GM19468 (cell line): ENCODE results near the gene TPP1.

Source experiments
- ATAC-seq: cut with Tn5 transposase; IDR thresholded peaks from one replicate; pipeline ENCODE4 v1.9.1; 2021; ENCODE audit warnings: mild to moderate bottlenecking, moderate library complexity, moderate number of reproducible peaks; ENCODE audit not compliant: unreplicated experiment; ENCODE audit errors: extremely low read depth

Gene TPP1

DNA sequence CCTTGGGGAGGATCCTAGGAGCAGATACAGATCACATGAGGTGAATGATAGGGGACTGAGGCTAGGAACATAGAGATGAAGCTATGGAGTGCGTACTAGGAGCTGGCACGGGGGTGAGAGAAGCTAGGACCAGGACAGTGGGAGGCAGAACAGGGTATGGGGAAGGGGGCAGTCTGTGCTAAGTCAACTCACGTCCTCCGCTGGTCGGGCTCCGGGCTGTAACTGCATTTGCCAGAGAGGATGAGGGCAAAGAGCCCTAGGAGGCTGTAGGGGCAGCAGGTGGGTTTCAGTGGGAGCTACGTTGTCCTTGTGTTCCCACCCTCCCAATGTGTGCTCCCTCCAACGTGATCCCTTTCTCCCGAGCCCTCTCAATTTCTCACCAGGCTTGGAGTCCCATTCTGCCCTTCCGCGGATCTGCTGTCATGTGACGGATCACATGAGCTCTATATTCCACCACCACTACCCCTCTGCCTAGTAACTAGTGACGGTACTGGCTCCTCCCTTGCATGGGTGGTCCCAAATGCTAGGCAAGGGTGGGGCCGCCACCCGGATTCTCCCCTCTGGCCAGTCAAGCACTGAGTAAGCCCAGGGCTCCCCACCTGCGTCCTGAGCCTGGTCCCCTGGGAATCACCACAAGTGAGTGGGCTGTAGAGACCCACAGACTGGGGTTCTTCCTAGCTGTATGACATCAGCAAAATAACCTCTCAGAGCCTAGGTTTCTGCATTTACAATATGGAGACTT is at the start of gene TPP1:
TSS of gene TPP1 (minus strand) at position 419 of the 742 bp plus-strand sequence. CDS start at position 397, 22 bp downstream.
- ATAC-seq, result peak; percentile 99

- no peak for ATAC-seq
Measured at GRCh38 chr11:6667733-6668374, 48.6 kb upstream of the TPP1 start.

- ATAC-seq, result no peak
Measured at GRCh38 chr11:6666302-6667183, 47.3 kb upstream of the TPP1 start.

- ATAC-seq, result no peak
Measured at GRCh38 chr11:6664551-6664950, 45.3 kb upstream of the TPP1 start.

- ATAC-seq, result no peak
Measured at GRCh38 chr11:6663794-6664469, 44.7 kb upstream of the TPP1 start.

GRCh38 chr11:6660712-6661111 is 41.5 kb upstream of the TPP1 start:
- no peak for ATAC-seq

GRCh38 chr11:6658647-6659046 is 39.4 kb upstream of the TPP1 start:
- ATAC-seq, result no peak

DNA sequence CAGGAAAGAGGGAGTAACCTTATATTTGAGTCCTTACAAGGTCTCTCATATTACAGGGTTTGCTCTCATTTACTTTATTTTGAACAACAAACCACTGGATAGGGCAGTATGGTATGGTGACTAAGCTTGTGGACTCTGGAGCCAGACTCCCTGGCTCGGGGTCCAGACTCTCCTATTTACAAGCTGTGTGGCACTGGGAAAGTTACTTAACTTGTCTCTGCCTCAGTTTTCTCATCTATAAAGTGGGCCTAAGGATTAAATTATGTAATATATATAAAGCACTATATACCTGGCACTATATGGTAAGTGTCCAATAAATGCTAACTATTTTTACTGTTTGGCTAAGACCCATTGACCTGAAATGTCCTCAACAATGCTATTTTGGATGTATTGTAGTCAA is 38.1 kb upstream of the TPP1 start:
- no peak for ATAC-seq

GRCh38 chr11:6656936-6657335 is 37.7 kb upstream of the TPP1 start:
- ATAC-seq, result no peak

DNA sequence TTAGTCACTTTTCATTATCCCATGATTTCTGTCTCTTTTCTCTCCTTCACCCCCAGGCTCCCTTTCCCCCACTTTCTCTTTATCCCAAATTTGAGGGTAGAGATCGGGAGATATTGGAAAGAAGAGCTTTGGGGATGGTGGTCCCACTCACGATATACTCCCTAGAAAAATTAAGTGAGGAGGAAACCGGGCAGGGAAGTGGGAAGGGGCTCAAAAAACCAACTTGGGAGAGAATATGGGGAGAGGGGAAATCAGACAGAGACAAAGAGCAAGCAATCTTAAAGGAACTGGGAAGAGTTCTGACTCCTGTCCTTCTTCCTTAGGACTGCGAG is 37.3 kb upstream of the TPP1 start:
- ATAC-seq, result no peak

DNA sequence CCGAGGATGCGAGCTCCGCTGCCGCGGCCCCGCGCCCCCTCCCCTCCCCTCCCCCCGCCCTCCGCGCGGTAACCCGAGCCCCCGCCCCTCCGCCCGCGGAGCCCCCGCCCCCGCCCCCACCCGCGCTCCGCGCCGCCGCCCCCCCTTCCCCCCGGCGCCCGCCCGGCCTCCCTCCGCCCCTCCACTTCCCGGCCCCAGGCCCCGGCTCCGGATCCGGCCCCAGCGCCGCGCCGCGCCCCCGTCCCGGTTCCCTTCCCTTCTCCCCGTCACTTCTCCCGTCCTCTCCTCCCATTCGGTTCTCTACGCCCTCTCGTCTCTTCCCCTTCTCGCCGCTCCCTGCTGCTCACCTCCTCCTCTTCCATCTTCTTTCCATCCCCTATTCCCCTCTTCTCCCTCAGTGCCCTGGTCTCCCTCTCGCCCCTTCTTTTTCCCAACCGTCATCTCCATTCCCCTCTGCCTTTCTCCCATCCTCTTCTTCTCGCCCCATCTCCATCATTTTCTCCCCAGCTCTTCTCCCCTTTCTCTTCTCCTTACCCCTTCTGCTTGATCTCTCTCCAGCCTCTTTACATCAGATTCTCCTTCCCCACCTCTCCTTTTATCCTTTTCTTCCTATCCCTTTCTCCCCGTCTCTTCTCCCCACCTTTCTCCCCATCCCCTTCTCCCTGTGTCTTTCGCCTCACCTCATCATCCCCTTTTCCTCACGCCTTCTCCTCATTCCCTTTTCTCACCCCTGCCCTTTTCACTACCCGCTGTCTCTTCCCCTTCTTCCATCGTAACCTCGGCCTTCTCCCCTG is 36.8 kb upstream of the TPP1 start, which contains the start of gene DCHS1:
TSS of gene DCHS1 (minus strand) at position 20 of the 794 bp plus-strand sequence. CDS start 14,196 bp downstream, outside the sequence.
- no peak for ATAC-seq

GRCh38 chr11:6655020-6655789 is 36.0 kb upstream of the TPP1 start:
- no peak for ATAC-seq

DNA sequence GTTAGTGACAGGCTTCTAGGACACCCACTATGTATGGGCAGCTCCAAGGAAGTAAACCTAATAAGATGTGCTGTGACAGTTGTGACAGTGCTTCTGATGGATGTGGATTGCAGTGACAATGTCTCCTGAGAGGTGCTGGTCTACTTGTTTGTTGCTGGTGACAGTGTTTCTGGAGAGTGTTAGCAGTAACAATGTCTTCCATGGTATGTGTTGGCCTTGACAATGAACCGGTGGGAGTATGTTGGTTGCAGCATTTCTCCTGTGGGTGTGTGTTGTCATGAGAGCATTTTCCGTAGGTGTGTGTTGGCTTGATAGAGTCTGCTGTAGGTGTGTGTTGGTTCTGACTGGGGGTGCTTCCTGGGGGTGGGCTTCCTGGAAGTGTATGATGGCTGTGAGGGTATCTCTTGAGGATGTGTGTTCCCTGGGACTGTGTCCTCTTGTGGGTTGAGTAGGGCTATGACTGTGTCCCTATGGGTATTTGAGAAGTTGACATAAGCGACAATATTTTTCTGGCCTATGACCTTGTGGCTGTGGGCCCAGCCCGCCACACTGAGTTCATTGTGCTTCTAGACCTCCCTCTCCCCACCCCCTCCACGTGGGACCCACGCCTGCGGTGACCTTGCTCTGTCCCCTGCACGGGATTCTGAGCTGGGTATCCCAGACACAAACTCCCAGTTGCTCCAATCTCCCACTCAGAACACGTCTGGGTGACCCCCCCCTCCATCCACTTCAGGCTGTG is 35.2 kb upstream of the TPP1 start:
- no peak for ATAC-seq

GRCh38 chr11:6653656-6654055 is 34.4 kb upstream of the TPP1 start:
- no peak for ATAC-seq

GRCh38 chr11:6653097-6653496 is 33.9 kb upstream of the TPP1 start:
- ATAC-seq, result no peak

- no peak for ATAC-seq
Measured at GRCh38 chr11:6652182-6652581, 33.0 kb upstream of the TPP1 start.

GRCh38 chr11:6650980-6651379 is 31.8 kb upstream of the TPP1 start:
- no peak for ATAC-seq

DNA sequence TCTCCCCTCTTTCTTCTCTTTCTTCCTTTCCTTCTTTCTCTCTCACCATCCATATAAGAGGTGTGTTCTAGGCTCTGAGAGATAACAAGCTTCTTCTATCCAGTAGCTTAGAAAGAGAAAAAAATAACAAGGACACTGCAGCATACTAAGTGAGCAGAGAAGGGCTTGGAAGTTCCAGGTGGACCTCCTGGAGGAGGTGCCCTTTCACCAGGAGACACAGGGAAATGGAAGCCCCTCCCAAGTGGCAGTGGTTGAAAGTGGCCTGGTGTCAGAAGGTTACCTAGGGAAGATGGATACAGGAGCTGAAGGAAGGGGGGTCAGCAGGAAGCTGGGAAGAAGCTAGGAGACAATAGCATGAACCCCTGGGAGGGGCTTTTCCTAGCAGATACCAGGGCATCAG is 30.9 kb upstream of the TPP1 start:
- no peak for ATAC-seq
